Nephron progenitor cell (in vitro differentiated cells): ENCODE data around the gene ATAD3B.
"Not testable (repeated sequence)": the region's sequence is repeated elsewhere in the genome, so short reads cannot be mapped to it uniquely, and the experiment has no call there.

ENCODE experiments used
- DNase-seq: peaks from one replicate; pipeline ENCODE4 v3.0.0; 2021
- H3K27ac Mint-ChIP-seq: 2 replicates; pipeline ENCODE4 v1.8.0; 2021; ENCODE audit warnings: mild to moderate bottlenecking, moderate library complexity, mixed read lengths
- H3K27me3 Mint-ChIP-seq: 2 replicates; pipeline ENCODE4 v1.8.0; 2021; ENCODE audit warnings: mild to moderate bottlenecking, low read depth, mixed read lengths; ENCODE audit not compliant: poor library complexity
- H3K36me3 Mint-ChIP-seq: 2 replicates; pipeline ENCODE4 v1.8.0; 2021; ENCODE audit warnings: low read depth, mixed read lengths
- H3K4me1 Mint-ChIP-seq: 2 replicates; pipeline ENCODE4 v1.8.0; 2021; ENCODE audit warnings: mixed read lengths
- H3K4me3 Mint-ChIP-seq: 2 replicates; pipeline ENCODE4 v1.8.0; 2021; ENCODE audit warnings: mild to moderate bottlenecking, moderate library complexity, mixed read lengths
- H3K9me3 Mint-ChIP-seq: 2 replicates; pipeline ENCODE4 v1.8.0; 2021; ENCODE audit warnings: mild to moderate bottlenecking, moderate library complexity, mixed read lengths
- CTCF ChIP-seq: fragments of 200-600 bp; sonication (generic); IDR thresholded peaks from 2 replicates; pipeline ENCODE4 v1.5.0; 2021; ENCODE audit warnings: antibody characterized with exemption

Gene ATAD3B

GRCh38 chr1:1510912-1511532 is 39.5 kb downstream of the ATAD3B start:
- H3K4me1 Mint-ChIP-seq, result peaks cover 38% of the 10 kb centered on the region
- peak overlapping the region; percentile 95 for H3K27ac Mint-ChIP-seq
- peak overlapping the region; percentile 89 for H3K4me3 Mint-ChIP-seq
- no peak for DNase-seq
- no peaks in the 10 kb centered on the region for H3K36me3 Mint-ChIP-seq
- H3K9me3 Mint-ChIP-seq, result no peaks in the 10 kb centered on the region
- H3K27me3 Mint-ChIP-seq, result no peaks in the 10 kb centered on the region
- TF ChIP-seq CTCF, result no peak

GRCh38 chr1:1511533-1512285 is 40.1 kb downstream of the ATAD3B start, which contains the start of gene ATAD3A:
Gene ATAD3A (plus strand): TSS chr1:1512162. CDS start chr1:1512269, 107 bp downstream.
- peaks cover 34% of the 10 kb centered on the region for H3K4me1 Mint-ChIP-seq
- H3K27ac Mint-ChIP-seq, result peak within 1 kb of the TSS; percentile 95
- no peaks in the 10 kb centered on the region for H3K27me3 Mint-ChIP-seq
- H3K9me3 Mint-ChIP-seq, result no peaks in the 10 kb centered on the region
- peak; percentile 97 for DNase-seq
- peak within 1 kb of the TSS; percentile 89 for H3K4me3 Mint-ChIP-seq
- no peaks in the 10 kb centered on the region for H3K36me3 Mint-ChIP-seq
- TF ChIP-seq CTCF, result no peak

- Mint-ChIP-seq H3K4me3 (peak overlapping the region; percentile 71), H3K4me1 (peaks cover 28% of the 10 kb centered on the region)
- H3K27me3 Mint-ChIP-seq, H3K36me3 Mint-ChIP-seq, H3K9me3 Mint-ChIP-seq, H3K27ac Mint-ChIP-seq: not testable (repeated sequence)
- peak; percentile 39 for DNase-seq
These were observed 40.9 kb downstream of the ATAD3B start for GRCh38 chr1:1512425-1512824.

- Mint-ChIP-seq H3K36me3 (peaks cover 10% of the 10 kb centered on the region), H3K4me3 (peak overlapping the region; percentile 76), H3K4me1 (peaks cover 27% of the 10 kb centered on the region)
- not testable (repeated sequence) for H3K9me3 Mint-ChIP-seq, H3K27me3 Mint-ChIP-seq, H3K27ac Mint-ChIP-seq, DNase-seq
These were observed 42.1 kb downstream of the ATAD3B start for GRCh38 chr1:1513675-1514074.

GRCh38 chr1:1514376-1514775 is 42.8 kb downstream of the ATAD3B start:
- DNase-seq, H3K27me3 Mint-ChIP-seq, H3K9me3 Mint-ChIP-seq, H3K4me3 Mint-ChIP-seq, H3K27ac Mint-ChIP-seq: not testable (repeated sequence)
- Mint-ChIP-seq H3K36me3 (peaks cover 13% of the 10 kb centered on the region), H3K4me1 (peaks cover 27% of the 10 kb centered on the region)

- H3K27ac Mint-ChIP-seq, H3K9me3 Mint-ChIP-seq, H3K4me3 Mint-ChIP-seq, DNase-seq, H3K27me3 Mint-ChIP-seq: not testable (repeated sequence)
- Mint-ChIP-seq H3K36me3 (peaks cover 13% of the 10 kb centered on the region), H3K4me1 (peaks cover 20% of the 10 kb centered on the region)
These were observed 45.4 kb downstream of the ATAD3B start for GRCh38 chr1:1516923-1517322.

GRCh38 chr1:1517973-1518620 is 46.5 kb downstream of the ATAD3B start:
- peaks cover 20% of the 10 kb centered on the region for H3K4me1 Mint-ChIP-seq
- H3K27me3 Mint-ChIP-seq, result no peaks in the 10 kb centered on the region

GRCh38 chr1:1518621-1519007 is 47.0 kb downstream of the ATAD3B start:
- not testable (repeated sequence) for H3K27me3 Mint-ChIP-seq, H3K4me3 Mint-ChIP-seq, H3K9me3 Mint-ChIP-seq, DNase-seq
- Mint-ChIP-seq H3K27ac (peak overlapping the region; percentile 45), H3K4me1 (peaks cover 17% of the 10 kb centered on the region), H3K36me3 (peaks cover 13% of the 10 kb centered on the region)

More at GRCh38 chr1:1517973-1518620, 46.5 kb downstream of the ATAD3B start:
- no peak for TF ChIP-seq CTCF
- no peaks in the 10 kb centered on the region for H3K9me3 Mint-ChIP-seq
- no peak overlapping the region for H3K27ac Mint-ChIP-seq
- H3K4me3 Mint-ChIP-seq, result no peak overlapping the region
- peaks cover 13% of the 10 kb centered on the region for H3K36me3 Mint-ChIP-seq
- DNase-seq, result no peak

- not testable (repeated sequence) for H3K4me3 Mint-ChIP-seq, H3K4me1 Mint-ChIP-seq, H3K27ac Mint-ChIP-seq, H3K9me3 Mint-ChIP-seq, DNase-seq, H3K27me3 Mint-ChIP-seq
- H3K36me3 Mint-ChIP-seq, result peaks cover 13% of the 10 kb centered on the region
These were observed 48.4 kb downstream of the ATAD3B start for GRCh38 chr1:1519805-1520505.
